OCI-LY1 (cell line): ENCODE data around the gene USP3.

Source experiments
- CTCF ChIP-seq: fragments of 200-600 bp; sonication (generic), shearing (Covaris generic); IDR thresholded peaks from 2 replicates; pipeline ENCODE4 v1.5.1; 2017; ENCODE audit warnings: mild to moderate bottlenecking, antibody characterized with exemption, low read length, moderate library complexity, mixed read lengths
- EZH2 ChIP-seq: fragments of 200-600 bp; sonication (generic), shearing (Covaris generic); IDR thresholded peaks from 2 replicates; pipeline ENCODE4 v1.8.0; 2017; ENCODE audit warnings: borderline replicate concordance, mixed run types, mild to moderate bottlenecking, antibody characterized with exemption, low read length, moderate library complexity, mixed read lengths

DNA sequence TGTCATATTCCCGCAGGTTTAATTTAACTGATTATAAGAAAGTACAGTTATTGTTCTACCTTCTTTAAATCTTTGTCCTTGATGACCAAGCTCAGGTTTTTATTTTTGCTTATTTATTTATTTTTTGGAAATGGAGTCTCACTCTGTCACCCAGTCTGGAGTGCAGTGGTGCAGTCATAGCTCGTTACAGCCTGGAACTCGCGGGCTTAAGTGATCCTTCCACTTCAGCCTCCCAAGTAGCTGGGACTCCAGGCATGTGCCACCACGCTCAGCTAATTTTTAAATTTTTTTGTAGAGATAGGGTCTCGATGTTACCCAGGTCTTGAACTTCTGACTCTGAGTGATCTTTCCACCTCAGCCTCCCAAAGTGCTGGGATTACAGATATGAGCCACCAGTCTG, 8.9 kb downstream of the USP3 start:
- no peak for TF ChIP-seq EZH2
- TF ChIP-seq CTCF, result no peak
